ENCODE data around the gene TMEM200A. TPM values are rescaled to one million over a fixed set of nuclear protein-coding genes. Genes with fewer than 3 reads are reported as not detected.

The TMEM200A gene
- total and polyA plus RNA-seq, 3 donors from 2014 or later = 3.6 to 5.5 (median 5.5) TPM

- no peak overlapping the region for H3K27ac ChIP-seq
- intact Hi-C loops (cut with DNase I; ENCODE audit: low total_unique reads) = no loop called here
Measured at GRCh38 chr6:130457605-130458004, 91.8 kb downstream of the TMEM200A start.

GRCh38 chr6:130459316-130459715 is 93.5 kb downstream of the TMEM200A start:
- Histone ChIP-seq H3K9me3 (no peaks in the 10 kb centered on the region), H3K36me3 (ENCODE audit: low read depth, missing control alignments) (no peaks in the 10 kb centered on the region), H3K27me3 (no peaks in the 10 kb centered on the region), H3K27ac (no peak overlapping the region), H3K4me1 (no peaks in the 10 kb centered on the region), H3K4me3 (no peak overlapping the region)
- 89 to 94% methylated on average over 5 of the region's 5 CpGs for WGBS, 2 donors
- TF ChIP-seq POLR2A (IDR thresholded peaks at IDR 0.05) (no peak), CTCF (IDR thresholded peaks at IDR 0.05) (no peak)
- DNase-seq = no peak
- intact Hi-C loops (cut with DNase I; ENCODE audit: low total_unique reads) = no loop called here

More at GRCh38 chr6:130457605-130458004, 91.8 kb downstream of the TMEM200A start:
- no peaks in the 10 kb centered on the region for H3K36me3 ChIP-seq (ENCODE audit: low read depth, missing control alignments)
- no peak overlapping the region for H3K4me3 ChIP-seq
- no peaks in the 10 kb centered on the region for H3K9me3 ChIP-seq
- no peak for TF ChIP-seq CTCF (IDR thresholded peaks at IDR 0.05)
- no peaks in the 10 kb centered on the region for H3K4me1 ChIP-seq
- 91 to 92% methylated on average over 4 of the region's 4 CpGs for WGBS, 2 donors
- DNase-seq = no peak
- no peaks in the 10 kb centered on the region for H3K27me3 ChIP-seq

- WGBS, 2 donors = 78 to 87% methylated on average over 1 of the region's 1 CpG
- no peak for DNase-seq
- no peak for TF ChIP-seq POLR2A (IDR thresholded peaks at IDR 0.05)
- H3K27me3 ChIP-seq = no peaks in the 10 kb centered on the region
- H3K9me3 ChIP-seq = no peaks in the 10 kb centered on the region
- H3K4me1 ChIP-seq = no peaks in the 10 kb centered on the region
- no peak overlapping the region for H3K27ac ChIP-seq
- intact Hi-C loops (cut with DNase I; ENCODE audit: low total_unique reads) = no loop called here
- H3K4me3 ChIP-seq = no peak overlapping the region
- no peaks in the 10 kb centered on the region for H3K36me3 ChIP-seq (ENCODE audit: low read depth, missing control alignments)
Measured at GRCh38 chr6:130460934-130461333, 95.1 kb downstream of the TMEM200A start.

GRCh38 chr6:130466052-130466747 is 100.4 kb downstream of the TMEM200A start:
- Histone ChIP-seq H3K9me3 (no peaks in the 10 kb centered on the region), H3K27me3 (no peaks in the 10 kb centered on the region), H3K27ac (no peak overlapping the region), H3K4me3 (no peak overlapping the region), H3K4me1 (no peaks in the 10 kb centered on the region), H3K36me3 (ENCODE audit: low read depth, missing control alignments) (no peaks in the 10 kb centered on the region)
- whole genome bisulfite sequencing, 2 donors = 70 to 75% methylated on average over 9 of the region's 9 CpGs
- TF ChIP-seq POLR2A (IDR thresholded peaks at IDR 0.05) = no peak
- TF ChIP-seq CTCF (IDR thresholded peaks at IDR 0.05) = no peak
- intact Hi-C loops (cut with DNase I; ENCODE audit: low total_unique reads) = no loop called here
- no peak for DNase-seq

GRCh38 chr6:130466748-130467061 is 100.9 kb downstream of the TMEM200A start:
- Histone ChIP-seq H3K27ac (no peak overlapping the region), H3K4me1 (no peaks in the 10 kb centered on the region), H3K36me3 (ENCODE audit: low read depth, missing control alignments) (no peaks in the 10 kb centered on the region), H3K9me3 (no peaks in the 10 kb centered on the region), H3K27me3 (no peaks in the 10 kb centered on the region), H3K4me3 (no peak overlapping the region)
- no peak for DNase-seq
- intact Hi-C loops (cut with DNase I; ENCODE audit: low total_unique reads) = no loop called here
- WGBS, 2 donors = 86% methylated on average over 5 of the region's 5 CpGs
- TF ChIP-seq CTCF (IDR thresholded peaks at IDR 0.05) (no peak), POLR2A (IDR thresholded peaks at IDR 0.05) (no peak)

Data from testis (tissue), 3 donors.